Astrocyte (in vitro differentiated cells and primary cell): ENCODE measurements around the gene UPK2. TPM values are rescaled to one million over a fixed set of nuclear protein-coding genes. Genes with fewer than 3 reads are reported as not detected.
A peak's percentile ranks its signal among the peaks of the same experiment; 100 is the strongest.

Experiments
- DNase-seq: peaks from one replicate; pipeline ENCODE4 v3.0.0-alpha.2; 2010; ENCODE audit warnings: low read depth
- FAIRE-seq: peaks from 2 replicates; lab custom pipeline; 2011; peaks lifted over from hg19 to GRCh38; lab: Jason Lieb, UNC
- H2AFZ ChIP-seq: 2 replicates; pipeline ENCODE4 v1.6.0; 2012; ENCODE audit warnings: low read depth, low read length, inconsistent platforms
- H3K27ac ChIP-seq: 2 replicates; pipeline ENCODE4 v1.5.1; 2011; ENCODE audit warnings: low read depth, low read length, inconsistent platforms
- H3K27me3 ChIP-seq: 2 replicates; pipeline ENCODE4 v1.6.0; 2011; ENCODE audit warnings: low read length, inconsistent platforms; ENCODE audit not compliant: insufficient read depth
- H3K36me3 ChIP-seq: 2 replicates; pipeline ENCODE4 v1.5.1; 2011; ENCODE audit warnings: low read length, inconsistent platforms; ENCODE audit not compliant: insufficient read depth
- H3K4me1 ChIP-seq: 2 replicates; pipeline ENCODE4 v1.5.1; 2011; ENCODE audit warnings: low read length, inconsistent platforms; ENCODE audit not compliant: insufficient read depth
- H3K4me2 ChIP-seq: 2 replicates; pipeline ENCODE4 v1.6.0; 2012; ENCODE audit warnings: low read length, inconsistent platforms
- H3K4me3 ChIP-seq: 2 replicates; pipeline ENCODE4 v1.5.1; 2011; ENCODE audit warnings: low read depth, mild to moderate bottlenecking, low read length, inconsistent platforms; ENCODE audit not compliant: insufficient read depth
- H3K79me2 ChIP-seq: 2 replicates; pipeline ENCODE4 v1.6.0; 2012; ENCODE audit warnings: mild to moderate bottlenecking, low read length, inconsistent platforms; ENCODE audit not compliant: insufficient read depth
- H3K9ac ChIP-seq: 2 replicates; pipeline ENCODE4 v1.6.0; 2012; ENCODE audit warnings: mild to moderate bottlenecking, low read length, inconsistent platforms
- H3K9me3 ChIP-seq: 2 replicates; pipeline ENCODE4 v1.5.1; 2012; ENCODE audit warnings: low read depth, mild to moderate bottlenecking, low read length, inconsistent platforms; ENCODE audit not compliant: insufficient read depth
- H4K20me1 ChIP-seq: 2 replicates; pipeline ENCODE4 v1.6.0; 2012; ENCODE audit warnings: low read length, inconsistent platforms; ENCODE audit not compliant: insufficient read depth
- H3K27ac Mint-ChIP-seq: one replicate; pipeline ENCODE4 v1.8.0; 2021; ENCODE audit warnings: mild to moderate bottlenecking, mixed read lengths; ENCODE audit not compliant: unreplicated experiment
- H3K27me3 Mint-ChIP-seq: one replicate; pipeline ENCODE4 v1.8.0; 2021; ENCODE audit warnings: low read depth, mixed read lengths; ENCODE audit not compliant: unreplicated experiment
- H3K36me3 Mint-ChIP-seq: one replicate; pipeline ENCODE4 v1.8.0; 2021; ENCODE audit warnings: low read depth, mixed read lengths; ENCODE audit not compliant: unreplicated experiment
- H3K4me1 Mint-ChIP-seq: one replicate; pipeline ENCODE4 v1.8.0; 2021; ENCODE audit warnings: low read depth, mixed read lengths; ENCODE audit not compliant: unreplicated experiment
- H3K4me3 Mint-ChIP-seq: one replicate; pipeline ENCODE4 v1.8.0; 2021; ENCODE audit warnings: mild to moderate bottlenecking, moderate library complexity, mixed read lengths; ENCODE audit not compliant: unreplicated experiment
- H3K9me3 Mint-ChIP-seq: one replicate; pipeline ENCODE4 v1.8.0; 2021; ENCODE audit warnings: mild to moderate bottlenecking, mixed read lengths; ENCODE audit not compliant: unreplicated experiment
- CTCF ChIP-seq: IDR thresholded peaks from 2 replicates; pipeline ENCODE4 v1.5.1; 2011; ENCODE audit warnings: low read depth, mild to moderate bottlenecking, inconsistent platforms, low read length, moderate library complexity; ENCODE audit not compliant: insufficient read depth
- EZH2 ChIP-seq: IDR thresholded peaks from 2 replicates; pipeline ENCODE4 v1.6.1; 2012; ENCODE audit warnings: mild to moderate bottlenecking, low read length, inconsistent platforms; ENCODE audit not compliant: insufficient read depth
- total RNA-seq: library from RNA; stranded (reverse); gene quantifications from 2 replicates; pipeline ENCODE4 v1.2.1, GENCODE V29; 2021

The UPK2 gene
- total RNA-seq, 1 donor from 2014 or later, result not detected

- H4K20me1 ChIP-seq, result peaks cover 52% of the 10 kb centered on the region
- peak overlapping the region; percentile 98 for H3K4me2 ChIP-seq
- FAIRE-seq (no peak), DNase-seq (no peak)
- no peaks in the 10 kb centered on the region for H3K27me3 ChIP-seq
- peak overlapping the region; percentile 96 for H3K4me3 ChIP-seq
- H3K9me3 ChIP-seq, result no peaks in the 10 kb centered on the region
- peaks cover 66% of the 10 kb centered on the region for H3K79me2 ChIP-seq
- no peak for TF ChIP-seq EZH2
- TF ChIP-seq CTCF, result no peak
- no peaks in the 10 kb centered on the region for H3K36me3 ChIP-seq
- H3K27me3 Mint-ChIP-seq, result no peaks in the 10 kb centered on the region
- peak overlapping the region; percentile 97 for H3K9ac ChIP-seq
- H3K27ac ChIP-seq, result peak overlapping the region; percentile 93
- no peaks in the 10 kb centered on the region for H3K9me3 Mint-ChIP-seq
- H3K4me1 Mint-ChIP-seq, result peaks cover 37% of the 10 kb centered on the region
- peak overlapping the region; percentile 95 for H3K4me3 Mint-ChIP-seq
- peak overlapping the region; percentile 83 for H3K27ac Mint-ChIP-seq
- H2AFZ ChIP-seq, result no peak overlapping the region
- H3K36me3 Mint-ChIP-seq, result peaks cover 2% of the 10 kb centered on the region
- peaks cover 64% of the 10 kb centered on the region for H3K4me1 ChIP-seq
Observed at GRCh38 chr11:118923721-118924587, 32.1 kb upstream of the UPK2 start.

- no peaks in the 10 kb centered on the region for H3K36me3 ChIP-seq
- no peaks in the 10 kb centered on the region for H3K27me3 ChIP-seq
- H3K4me1 Mint-ChIP-seq, result peaks cover 31% of the 10 kb centered on the region
- H3K4me1 ChIP-seq, result peaks cover 56% of the 10 kb centered on the region
- FAIRE-seq, result no peak
- no peak for DNase-seq
- H3K27ac ChIP-seq, result peak overlapping the region; percentile 79
- peaks cover 57% of the 10 kb centered on the region for H3K79me2 ChIP-seq
- H3K9ac ChIP-seq, result peak overlapping the region; percentile 97
- H3K4me3 ChIP-seq, result peak overlapping the region; percentile 96
- no peaks in the 10 kb centered on the region for H3K9me3 ChIP-seq
- no peak for TF ChIP-seq CTCF
- no peak for TF ChIP-seq EZH2
- peak overlapping the region; percentile 83 for H3K27ac Mint-ChIP-seq
- peaks cover 2% of the 10 kb centered on the region for H3K36me3 Mint-ChIP-seq
- peak overlapping the region; percentile 98 for H3K4me2 ChIP-seq
- no peak overlapping the region for H2AFZ ChIP-seq
- no peaks in the 10 kb centered on the region for H3K27me3 Mint-ChIP-seq
- H4K20me1 ChIP-seq, result peaks cover 52% of the 10 kb centered on the region
- H3K9me3 Mint-ChIP-seq, result no peaks in the 10 kb centered on the region
- peak overlapping the region; percentile 95 for H3K4me3 Mint-ChIP-seq
Observed at GRCh38 chr11:118924591-118925585, 31.2 kb upstream of the UPK2 start.
